NCI-H128 (cell line): ENCODE measurements around the gene IL22.

Source experiments
- DNase-seq: peaks from one replicate; lab custom pipeline; 2025; ENCODE audit not compliant: unreplicated experiment; lab: John Stamatoyannopoulos, UW

Gene IL22

GRCh38 chr12:68264158-68264855 lies 10.9 kb upstream of the IL22 start:
- DNase-seq: no peak

GRCh38 chr12:68263366-68263765 lies 10.0 kb upstream of the IL22 start:
- DNase-seq: no peak

- no peak for DNase-seq
Observed at GRCh38 chr12:68261896-68262295, 8.5 kb upstream of the IL22 start.

GRCh38 chr12:68260153-68260552 lies 6.7 kb upstream of the IL22 start:
- no peak for DNase-seq

- no peak for DNase-seq
Observed at GRCh38 chr12:68259318-68259940, 6.0 kb upstream of the IL22 start.

GRCh38 chr12:68252077-68252476 lies 1.3 kb downstream of the IL22 start:
- no peak for DNase-seq

GRCh38 chr12:68250454-68250853 lies 3.0 kb downstream of the IL22 start:
- no peak for DNase-seq

- no peak for DNase-seq
Observed at GRCh38 chr12:68247785-68248184, 5.6 kb downstream of the IL22 start.

GRCh38 chr12:68246350-68246749 lies 7.1 kb downstream of the IL22 start:
- DNase-seq: no peak

GRCh38 chr12:68245180-68246021 lies 8.0 kb downstream of the IL22 start:
- no peak for DNase-seq

- DNase-seq: no peak
Observed at GRCh38 chr12:68242777-68243176, 10.6 kb downstream of the IL22 start.

- no peak for DNase-seq
Observed at GRCh38 chr12:68240975-68241374, 12.4 kb downstream of the IL22 start.

- DNase-seq: no peak
Observed at GRCh38 chr12:68240079-68240478, 13.3 kb downstream of the IL22 start.

GRCh38 chr12:68239309-68239982 lies 14.0 kb downstream of the IL22 start:
- DNase-seq: no peak

- no peak for DNase-seq
Observed at GRCh38 chr12:68237619-68238018, 15.8 kb downstream of the IL22 start.

- no peak for DNase-seq
Observed at GRCh38 chr12:68237078-68237477, 16.3 kb downstream of the IL22 start.

GRCh38 chr12:68236421-68237059 lies 16.9 kb downstream of the IL22 start:
- no peak for DNase-seq

- no peak for DNase-seq
Observed at GRCh38 chr12:68235576-68235975, 17.8 kb downstream of the IL22 start.

- no peak for DNase-seq
Observed at GRCh38 chr12:68234140-68234539, 19.3 kb downstream of the IL22 start.

GRCh38 chr12:68233498-68233897 lies 19.9 kb downstream of the IL22 start:
- no peak for DNase-seq

GRCh38 chr12:68231691-68232090 lies 21.7 kb downstream of the IL22 start:
- DNase-seq: no peak
